ENCODE measurements around the gene TGFB3. TPM values are rescaled to one million over a fixed set of nuclear protein-coding genes. Genes with fewer than 3 reads are reported as not detected.
"Not testable (repeated sequence)": the region's sequence is repeated elsewhere in the genome, so short reads cannot be mapped to it uniquely, and the experiment has no call there.

The TGFB3 gene
- total RNA-seq, 3 donors from 2014 or later: 4.8 to 35.7 (median 24.0) TPM

DNA sequence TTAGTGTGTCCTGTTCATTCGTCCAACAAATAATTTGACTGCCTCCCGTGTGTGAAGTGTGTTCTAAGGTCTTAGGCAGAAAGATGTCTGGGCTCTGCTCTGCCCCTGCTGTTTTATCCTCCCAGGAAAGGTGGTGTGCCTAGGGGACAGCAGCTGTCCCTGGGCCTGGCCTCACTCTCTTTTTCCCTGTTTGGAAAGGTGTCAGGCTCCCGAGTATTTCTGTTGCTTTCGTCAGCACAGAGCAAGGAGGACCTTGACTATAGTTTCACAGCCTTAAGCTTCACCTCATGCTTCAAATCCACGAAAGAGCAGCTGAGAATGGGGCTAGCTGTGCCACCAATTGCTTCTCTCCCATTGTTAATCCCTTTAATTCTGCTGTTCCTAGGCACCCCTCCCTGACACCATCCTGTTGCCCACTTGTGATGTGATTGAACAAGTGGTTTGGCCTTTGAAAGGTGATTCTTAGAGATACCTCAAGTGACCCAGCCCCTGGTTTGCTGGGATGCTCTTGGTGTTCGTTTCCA is 54.2 kb downstream of the TGFB3 start:
- no peak for TF ChIP-seq POLR2AphosphoS5 (IDR thresholded peaks at IDR 0.05)
- no peak for TF ChIP-seq POLR2A (IDR thresholded peaks at IDR 0.05)
- TF ChIP-seq CTCF (IDR thresholded peaks at IDR 0.05): no peak
- Histone ChIP-seq H3K9me3 (no peaks in the 10 kb centered on the region), H3K4me1 (no peaks in the 10 kb centered on the region), H3K36me3 (no peaks in the 10 kb centered on the region), H3K27ac (no peak overlapping the region), H3K4me3 (no peak overlapping the region), H3K27me3 (no peaks in the 10 kb centered on the region)
- DNase-seq (ENCODE audit: low spot score in 2 of 2): no peak
- intact Hi-C loops (cut with DNase I; ENCODE audit: low total_unique reads): no loop called here

DNA sequence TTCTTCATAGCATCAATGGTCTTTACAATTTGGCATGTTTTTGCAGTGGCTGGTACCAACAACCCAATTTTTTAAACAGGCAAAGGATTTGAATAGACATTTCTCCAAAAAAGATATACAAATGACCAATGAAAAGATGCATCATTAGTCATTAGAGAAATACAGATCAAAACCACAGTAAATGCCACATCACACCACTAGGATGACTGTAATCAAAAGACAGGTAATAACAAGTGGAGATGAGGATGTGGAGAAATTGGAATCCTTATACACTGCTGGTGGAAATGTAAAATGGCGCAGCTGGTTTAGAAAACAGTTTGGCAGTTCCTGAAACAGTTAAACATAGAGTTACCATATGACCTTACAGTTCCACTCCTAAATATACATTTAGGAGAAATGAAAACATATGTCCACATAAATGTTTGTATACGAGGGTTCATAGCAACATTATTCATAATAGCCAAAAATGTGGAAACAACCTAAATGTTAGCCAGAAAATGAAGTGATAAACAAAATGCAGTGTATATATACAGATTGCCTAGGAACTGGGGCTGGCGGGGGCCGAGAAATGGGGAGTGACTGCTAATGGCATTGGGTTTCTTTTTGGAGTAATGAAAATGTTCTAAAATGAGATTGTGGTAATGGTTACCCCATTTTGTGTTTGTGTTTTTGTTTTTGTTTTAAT is 55.2 kb downstream of the TGFB3 start:
- intact Hi-C loops (cut with DNase I; ENCODE audit: low total_unique reads): no loop called here
- DNase-seq (ENCODE audit: low spot score in 2 of 2): no peak
- H3K4me3 ChIP-seq: no peak overlapping the region

DNA sequence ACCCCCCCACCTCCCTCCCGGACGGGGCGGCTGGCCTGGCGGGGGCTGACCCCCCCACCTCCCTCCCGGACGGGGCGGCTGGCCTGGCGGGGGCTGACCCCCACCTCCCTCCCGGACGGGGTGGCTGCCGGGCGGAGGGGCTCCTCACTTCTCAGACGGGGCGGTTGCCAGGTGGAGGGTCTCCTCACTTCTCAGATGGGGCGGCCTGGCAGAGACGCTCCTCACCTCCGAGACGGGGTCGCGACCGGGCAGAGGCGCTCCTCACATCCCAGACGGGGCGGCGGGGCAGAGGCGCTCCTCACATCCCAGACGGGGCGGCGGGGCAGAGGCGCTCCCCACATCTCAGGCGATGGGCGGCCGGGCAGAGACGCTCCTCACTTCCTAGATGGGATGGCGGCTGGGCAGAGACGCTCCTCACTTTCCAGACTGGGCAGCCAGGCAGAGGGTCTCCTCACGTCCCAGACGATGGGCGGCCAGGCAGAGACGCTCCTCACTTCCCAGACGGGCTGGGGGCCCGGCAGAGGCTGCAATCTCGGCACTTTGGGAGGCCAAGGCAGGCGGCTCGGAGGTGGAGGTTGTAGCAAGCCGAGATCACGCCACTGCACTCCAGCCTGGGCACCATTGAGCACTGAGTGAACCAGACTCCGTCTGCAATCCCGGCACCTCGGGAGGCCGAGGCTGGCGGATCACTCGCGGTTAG is 56.5 kb downstream of the TGFB3 start:
- DNase-seq (ENCODE audit: low spot score in 2 of 2); intact Hi-C loops (cut with DNase I; ENCODE audit: low total_unique reads); H3K27ac ChIP-seq; H3K4me1 ChIP-seq; H3K27me3 ChIP-seq; H3K9me3 ChIP-seq; H3K36me3 ChIP-seq; H3K4me3 ChIP-seq: not testable (repeated sequence)

More for the DNA sequence above, 55.2 kb downstream of the TGFB3 start:
- H3K27me3 ChIP-seq: no peaks in the 10 kb centered on the region
- H3K9me3 ChIP-seq: no peaks in the 10 kb centered on the region
- H3K36me3 ChIP-seq: no peaks in the 10 kb centered on the region
- no peak for TF ChIP-seq POLR2AphosphoS5 (IDR thresholded peaks at IDR 0.05)
- H3K27ac ChIP-seq: no peak overlapping the region
- no peaks in the 10 kb centered on the region for H3K4me1 ChIP-seq

GRCh38 chr14:75920421-75920820 is 61.4 kb downstream of the TGFB3 start:
- H3K4me3 ChIP-seq; H3K36me3 ChIP-seq; H3K27ac ChIP-seq; H3K4me1 ChIP-seq; H3K9me3 ChIP-seq; H3K27me3 ChIP-seq; DNase-seq (ENCODE audit: low spot score in 2 of 2); intact Hi-C loops (cut with DNase I; ENCODE audit: low total_unique reads): not testable (repeated sequence)

DNA sequence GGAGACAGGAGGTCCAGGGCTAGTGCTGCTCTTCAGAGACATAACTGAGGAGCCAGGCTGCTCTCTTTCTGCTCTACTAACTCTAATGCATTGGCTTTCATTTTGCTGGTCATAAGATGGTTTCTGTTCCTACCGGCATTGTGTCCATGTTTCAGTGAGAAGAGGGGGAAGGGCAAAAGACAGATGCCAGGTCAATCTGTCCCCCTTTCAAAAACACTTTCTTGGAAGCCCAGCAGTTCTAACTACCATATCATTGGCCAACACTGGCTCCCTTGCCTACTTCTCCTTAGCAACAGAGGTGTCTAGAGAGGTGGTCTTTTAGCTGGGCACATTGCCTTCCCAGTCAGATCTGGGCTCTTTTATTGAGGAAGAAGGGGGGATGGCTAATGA is 63.9 kb downstream of the TGFB3 start:
- Histone ChIP-seq H3K36me3 (no peaks in the 10 kb centered on the region), H3K27ac (no peak overlapping the region), H3K4me1 (no peaks in the 10 kb centered on the region), H3K9me3 (no peaks in the 10 kb centered on the region), H3K27me3 (no peaks in the 10 kb centered on the region), H3K4me3 (no peak overlapping the region)
- intact Hi-C loops (cut with DNase I; ENCODE audit: low total_unique reads): no loop called here
- no peak for DNase-seq (ENCODE audit: low spot score in 2 of 2)
- TF ChIP-seq CTCF (IDR thresholded peaks at IDR 0.05): no peak
- no peak for TF ChIP-seq POLR2A (IDR thresholded peaks at IDR 0.05)
- no peak for TF ChIP-seq POLR2AphosphoS5 (IDR thresholded peaks at IDR 0.05)

DNA sequence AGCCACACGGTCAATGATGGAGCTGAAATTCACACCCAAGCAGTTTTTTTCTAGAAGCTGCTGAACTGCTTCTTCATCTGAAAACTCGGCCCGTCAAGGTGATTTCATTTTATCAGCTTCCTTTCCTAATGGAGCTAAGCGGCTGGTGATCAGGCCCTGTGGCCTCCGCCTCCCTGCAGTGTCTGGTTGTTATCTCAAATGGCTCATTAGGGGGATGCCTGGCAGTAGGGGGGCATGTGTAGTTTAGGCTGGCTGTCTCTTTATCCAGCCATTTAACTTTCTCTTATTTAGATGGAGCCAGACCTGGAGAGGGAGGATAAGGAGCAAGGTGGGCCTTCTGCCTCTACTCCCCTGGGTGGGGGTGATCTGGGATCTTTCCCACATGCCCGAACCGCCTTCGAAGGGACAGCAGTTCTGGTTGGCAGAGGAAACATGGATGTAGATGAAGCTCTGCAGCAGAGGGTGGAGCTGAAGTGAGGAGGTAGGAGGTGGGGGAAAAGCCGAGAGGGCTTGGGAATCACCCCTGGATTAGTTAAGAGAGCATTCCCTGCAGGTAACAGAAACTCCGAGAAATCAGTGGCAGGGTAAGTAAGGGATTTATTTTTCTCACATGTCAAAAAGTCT is 64.4 kb downstream of the TGFB3 start:
- no peak for DNase-seq (ENCODE audit: low spot score in 2 of 2)
- intact Hi-C loops (cut with DNase I; ENCODE audit: low total_unique reads): no loop called here
- Histone ChIP-seq H3K27me3 (no peaks in the 10 kb centered on the region), H3K27ac (no peak overlapping the region), H3K4me3 (no peak overlapping the region), H3K9me3 (no peaks in the 10 kb centered on the region), H3K36me3 (no peaks in the 10 kb centered on the region), H3K4me1 (no peaks in the 10 kb centered on the region)
- no peak for TF ChIP-seq POLR2AphosphoS5 (IDR thresholded peaks at IDR 0.05)
- no peak for TF ChIP-seq CTCF (IDR thresholded peaks at IDR 0.05)
- TF ChIP-seq POLR2A (IDR thresholded peaks at IDR 0.05): no peak
